NCI-H128 (cell line): ENCODE data around the gene HIP1R.

Experiments
- DNase-seq: peaks from one replicate; lab custom pipeline; 2025; ENCODE audit not compliant: unreplicated experiment; lab: John Stamatoyannopoulos, UW

Gene HIP1R

DNA sequence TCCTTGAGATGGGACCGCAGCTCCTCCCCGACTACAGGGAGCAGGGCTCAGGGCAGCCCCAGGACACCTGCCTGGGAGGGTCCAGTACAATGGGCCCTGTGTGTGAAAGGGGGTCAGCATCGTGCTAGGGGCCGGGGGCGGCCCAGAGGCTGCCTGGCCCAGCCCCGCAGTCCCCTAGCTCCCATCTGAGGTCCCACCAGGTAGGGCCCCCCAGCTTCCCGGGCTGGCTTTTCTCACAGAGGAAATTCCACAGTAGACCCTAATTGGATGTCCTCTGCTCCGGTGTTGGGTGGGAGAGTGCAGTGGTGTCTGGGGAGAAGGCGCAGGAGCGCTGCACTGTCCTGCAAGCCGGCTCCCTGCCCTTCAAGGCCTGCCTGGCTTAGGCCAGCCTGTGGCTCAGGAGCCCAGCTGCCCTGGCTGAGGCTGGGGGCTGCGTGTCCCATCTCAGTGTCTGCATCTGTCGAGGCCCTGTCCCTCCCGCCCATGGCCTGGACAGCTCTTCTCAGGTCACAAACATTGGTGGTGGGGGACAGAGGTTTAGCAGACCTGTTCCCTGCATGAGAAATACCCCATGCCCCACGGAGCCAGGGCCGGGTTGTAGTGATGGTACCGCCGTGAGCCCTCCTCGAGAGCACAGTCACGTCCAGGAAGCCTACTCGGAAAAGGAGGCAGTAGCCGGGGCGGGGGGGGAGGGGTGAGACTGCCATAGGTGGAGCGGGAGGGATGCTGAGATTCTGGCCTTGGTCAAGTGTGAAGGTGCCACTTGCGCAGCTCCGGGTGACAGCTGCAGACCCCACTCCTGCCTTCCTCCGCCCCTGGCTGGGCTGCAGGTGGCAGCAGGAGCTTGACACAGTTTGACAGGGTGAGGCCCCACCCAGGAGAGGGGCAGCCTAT is 11.6 kb downstream of the HIP1R start:
- no peak for DNase-seq

DNA sequence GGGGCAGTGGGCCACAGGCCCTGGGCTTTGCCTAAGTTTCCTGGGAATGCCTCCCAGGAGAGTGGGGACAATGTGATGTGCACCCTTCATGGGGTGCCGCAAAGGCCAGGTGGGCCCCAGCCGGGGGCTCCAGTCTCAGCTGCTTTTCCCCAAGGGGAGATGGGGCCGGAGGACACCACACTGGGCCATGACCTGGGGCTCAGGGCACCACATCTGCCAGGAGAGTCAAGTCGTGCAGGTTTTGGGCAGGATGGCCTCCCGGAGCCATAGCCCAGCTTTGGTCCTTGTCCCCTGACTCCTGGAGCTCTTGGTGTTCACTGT is 12.2 kb downstream of the HIP1R start:
- no peak for DNase-seq

DNA sequence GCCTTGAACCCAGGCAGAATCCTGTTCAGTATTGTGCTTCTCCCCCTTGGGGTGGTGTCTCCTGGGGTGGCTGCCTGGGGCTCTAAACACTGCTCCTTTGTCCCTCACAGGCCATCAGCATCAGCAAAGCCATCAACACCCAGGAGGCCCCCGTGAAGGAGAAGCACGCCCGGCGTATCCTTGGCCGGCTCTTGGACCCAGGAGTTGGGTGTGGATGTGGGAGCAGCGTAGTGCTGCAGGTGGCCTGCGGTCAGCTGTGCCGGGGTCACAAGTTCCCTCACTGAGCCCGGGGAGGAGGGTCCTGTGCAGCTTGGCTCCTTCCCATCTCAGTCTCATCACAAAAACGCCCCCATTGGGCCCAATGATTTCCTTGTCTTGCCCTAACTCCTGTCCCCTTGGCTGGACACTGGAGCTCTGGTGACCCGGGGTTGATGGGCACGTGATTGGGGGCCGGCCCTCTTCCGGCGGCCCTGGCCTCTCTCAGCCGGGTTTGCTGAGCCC is 12.7 kb downstream of the HIP1R start:
- DNase-seq = no peak

DNA sequence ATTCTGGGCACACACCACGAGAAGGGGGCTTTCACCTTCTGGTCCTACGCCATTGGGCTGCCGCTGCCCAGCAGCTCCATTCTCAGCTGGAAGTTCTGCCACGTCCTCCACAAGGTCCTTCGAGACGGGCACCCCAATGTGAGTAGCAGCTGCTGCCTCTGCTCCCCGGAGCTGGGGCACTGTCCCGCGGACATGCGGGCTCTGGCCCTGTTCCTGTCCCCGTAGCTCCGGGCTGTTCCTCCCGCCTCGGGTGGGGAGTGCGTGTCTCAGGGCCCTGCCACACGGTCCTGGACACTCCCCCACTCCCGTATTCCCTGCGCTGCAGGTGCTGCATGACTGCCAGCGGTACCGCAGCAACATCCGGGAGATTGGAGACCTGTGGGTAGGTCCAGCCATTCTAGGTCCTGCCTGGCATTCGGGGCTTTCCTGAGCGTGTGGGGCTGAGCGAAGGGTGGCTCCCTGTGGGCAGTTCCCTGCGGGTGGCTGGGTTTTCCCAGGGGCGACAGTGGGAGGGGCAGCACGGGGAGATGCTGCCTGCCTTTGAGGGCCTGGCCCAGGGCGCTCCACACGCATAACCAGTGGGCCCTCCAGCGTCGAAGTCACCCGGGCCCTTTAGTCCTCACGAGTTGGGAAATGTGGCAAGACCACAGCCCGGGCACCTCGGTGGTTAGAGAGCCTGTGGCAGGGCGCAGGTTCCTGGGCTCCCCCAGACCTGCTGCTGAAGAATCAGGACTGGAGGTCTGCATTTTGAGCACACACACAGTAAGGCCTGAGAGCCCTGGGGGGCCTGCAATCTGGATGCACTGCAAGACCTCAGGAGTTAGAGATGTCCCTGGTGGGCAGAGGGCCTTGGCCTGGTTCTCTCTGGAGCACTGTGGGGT is 13.5 kb downstream of the HIP1R start:
- no peak for DNase-seq

DNA sequence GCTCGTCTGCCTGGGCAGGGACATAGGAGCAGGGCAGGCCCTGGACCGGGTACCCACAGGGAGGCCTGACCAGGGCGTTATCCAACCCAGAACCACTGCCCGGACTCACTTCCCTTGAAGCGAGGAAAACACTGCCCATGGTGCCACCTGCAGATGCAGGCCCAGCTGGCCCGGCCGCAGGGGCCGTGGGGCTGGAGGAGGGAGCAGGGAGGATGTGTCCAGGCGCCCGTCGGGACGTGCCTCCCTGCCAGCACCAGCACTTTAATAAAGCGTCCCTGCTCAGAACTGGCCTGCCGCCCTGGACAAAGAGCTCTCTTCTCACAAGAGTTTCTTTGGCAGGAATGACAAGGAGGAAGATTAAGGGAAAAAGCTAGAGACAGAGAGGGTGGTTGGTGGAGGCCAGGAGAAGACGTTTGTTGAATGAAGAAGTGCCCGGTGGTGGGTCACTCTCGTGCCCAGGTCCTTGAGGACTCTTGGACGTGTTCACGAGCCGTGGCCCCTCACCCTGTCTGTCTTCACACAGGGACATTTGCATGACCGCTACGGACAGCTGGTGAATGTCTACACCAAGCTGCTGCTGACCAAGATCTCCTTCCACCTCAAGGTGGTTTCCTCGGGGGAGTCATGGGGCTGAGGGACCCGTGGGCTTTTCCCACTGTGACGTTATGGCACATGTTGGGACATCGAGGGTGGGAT is 14.2 kb downstream of the HIP1R start:
- no peak for DNase-seq

DNA sequence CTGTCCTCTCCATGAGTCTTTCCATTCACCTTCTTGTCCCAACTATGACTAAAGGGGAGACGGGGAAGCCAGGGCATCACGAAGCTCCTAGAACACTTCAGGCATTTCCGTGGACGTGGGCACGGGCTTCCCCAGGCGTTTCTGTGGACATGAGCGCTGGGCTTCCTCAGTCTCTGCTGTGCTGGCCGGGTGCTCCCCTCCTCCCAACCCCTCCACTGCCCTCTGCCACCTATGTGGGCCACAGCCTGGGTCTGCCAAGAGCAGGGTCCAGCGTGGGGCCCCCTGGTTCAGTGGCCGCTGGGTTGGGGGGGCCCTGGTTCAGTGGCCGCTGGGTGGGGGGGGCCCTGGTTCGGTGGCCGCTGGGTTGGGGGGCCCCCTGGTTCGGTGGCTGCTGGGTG is 14.8 kb downstream of the HIP1R start:
- no peak for DNase-seq

DNA sequence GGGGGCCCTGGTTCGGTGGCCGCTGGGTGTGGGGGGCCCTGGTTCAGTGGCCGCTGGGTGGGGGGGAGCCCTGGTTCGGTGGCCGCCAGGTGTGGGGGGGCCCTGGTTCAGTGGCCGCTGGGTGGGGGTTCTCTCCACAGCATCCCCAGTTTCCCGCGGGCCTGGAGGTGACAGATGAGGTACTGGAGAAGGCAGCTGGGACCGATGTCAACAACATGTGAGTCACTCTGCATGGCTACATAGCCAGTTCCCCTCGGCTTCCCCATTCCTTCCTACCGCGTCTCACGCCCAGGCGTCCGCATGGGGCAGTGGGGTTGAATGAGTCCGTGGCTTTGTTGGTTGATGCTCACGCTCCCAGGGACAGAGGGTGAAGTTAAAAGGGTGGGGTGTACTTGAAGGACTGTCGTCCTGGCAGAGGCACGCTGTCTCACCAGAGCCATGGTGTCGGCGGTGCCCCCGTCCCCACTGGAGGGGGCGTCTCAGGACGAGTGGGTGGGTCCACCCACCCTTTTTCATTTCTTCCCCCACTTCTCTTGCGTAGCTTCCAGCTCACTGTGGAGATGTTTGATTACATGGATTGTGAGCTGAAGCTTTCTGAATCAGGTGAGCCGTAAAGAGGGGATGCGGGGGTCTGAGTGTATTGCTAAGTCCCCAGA is 15.6 kb downstream of the HIP1R start:
- no peak for DNase-seq

DNA sequence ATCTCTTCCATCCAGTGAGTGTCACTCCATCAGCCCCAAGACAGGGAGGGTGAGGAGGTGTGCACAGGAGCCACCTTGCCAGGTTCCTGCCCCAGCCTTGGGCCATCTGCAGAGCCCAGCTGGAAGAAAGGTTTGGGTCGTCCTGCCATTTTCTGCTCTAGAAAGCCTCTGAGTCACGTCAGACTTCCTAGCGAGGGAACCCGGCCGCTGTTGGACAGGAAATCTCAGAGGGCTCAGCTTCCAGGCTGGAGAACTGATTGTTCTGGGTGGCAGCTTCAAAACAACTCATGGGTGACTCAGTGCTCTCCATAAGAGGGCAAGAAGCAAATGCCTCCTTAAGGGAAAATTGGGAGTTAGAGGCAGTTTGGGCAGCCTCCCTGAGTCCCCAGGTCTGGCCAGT is 16.6 kb downstream of the HIP1R start:
- DNase-seq = no peak

DNA sequence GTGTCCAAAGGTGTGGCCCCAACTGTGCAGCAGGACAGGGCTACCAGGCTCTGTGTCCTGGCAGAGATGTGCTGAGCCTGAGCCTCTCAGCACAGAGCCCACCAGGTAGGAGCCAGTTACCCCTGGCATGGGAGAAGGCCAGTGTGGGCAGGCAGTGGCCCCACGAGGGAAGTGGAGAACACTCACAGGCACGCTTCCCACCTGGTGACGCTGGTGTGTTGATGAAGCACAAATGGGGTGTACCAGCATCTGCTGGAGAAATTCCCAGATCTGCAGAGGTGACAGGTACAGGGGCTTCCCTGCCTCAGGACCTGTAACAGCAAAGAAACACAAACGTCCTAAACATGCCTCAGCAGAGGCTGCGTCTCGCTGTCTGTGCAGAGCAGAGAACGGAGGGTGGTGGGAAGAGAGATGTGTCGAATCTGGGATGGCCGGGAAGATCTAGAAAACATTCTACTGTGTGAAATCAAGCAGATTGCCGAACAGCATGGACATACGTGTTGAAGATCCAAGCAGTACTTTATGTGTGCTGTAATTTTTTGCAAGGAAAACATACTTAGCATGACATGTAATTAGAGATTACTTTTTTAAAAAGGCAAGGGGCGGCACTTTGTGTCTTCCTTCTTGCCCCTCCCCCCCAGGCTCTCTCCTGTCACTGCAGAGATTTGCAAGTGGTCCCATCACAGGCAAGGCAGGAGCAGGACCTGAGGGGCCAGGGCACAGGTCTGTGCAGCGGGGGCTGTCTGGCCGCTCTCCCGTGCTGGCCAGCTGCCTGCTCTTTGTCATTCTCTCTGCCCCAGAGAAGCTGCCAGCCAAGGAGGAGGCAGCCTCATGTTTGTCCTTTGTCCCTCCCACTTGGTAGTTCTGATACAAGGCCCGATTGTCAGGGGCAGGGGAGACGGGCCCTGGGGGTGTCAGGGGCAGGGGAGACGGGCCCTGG is 17.3 kb downstream of the HIP1R start:
- DNase-seq = no peak

DNA sequence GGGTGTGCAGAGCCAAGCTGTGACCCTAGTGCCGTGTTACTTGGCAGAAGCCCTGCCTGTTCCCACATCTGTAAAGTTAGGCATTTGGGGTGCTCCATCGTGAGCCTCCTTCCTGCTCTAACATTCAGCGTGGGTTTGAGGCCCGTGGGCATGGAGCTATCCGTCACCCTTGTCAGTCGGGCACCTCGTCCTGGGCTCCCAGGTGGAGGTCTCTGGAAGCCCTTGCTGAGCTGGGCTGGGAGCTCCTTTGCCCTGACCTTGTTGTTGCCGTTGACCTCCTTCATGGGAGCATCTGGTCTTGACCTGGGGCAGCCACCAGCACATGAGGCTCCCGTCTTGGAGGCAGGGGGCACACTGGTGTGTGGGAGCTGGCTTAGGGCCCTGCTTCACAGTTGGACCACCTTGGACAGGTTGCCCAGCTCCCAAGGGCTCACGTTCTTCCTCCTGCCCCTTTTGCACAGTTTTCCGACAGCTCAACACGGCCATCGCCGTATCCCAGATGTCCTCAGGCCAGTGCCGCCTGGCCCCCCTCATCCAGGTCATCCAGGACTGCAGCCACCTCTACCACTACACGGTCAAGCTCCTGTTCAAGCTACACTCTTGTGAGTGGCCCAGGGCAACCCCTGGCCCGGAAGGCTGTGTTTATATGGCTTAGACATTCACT is 18.5 kb downstream of the HIP1R start:
- DNase-seq = no peak

DNA sequence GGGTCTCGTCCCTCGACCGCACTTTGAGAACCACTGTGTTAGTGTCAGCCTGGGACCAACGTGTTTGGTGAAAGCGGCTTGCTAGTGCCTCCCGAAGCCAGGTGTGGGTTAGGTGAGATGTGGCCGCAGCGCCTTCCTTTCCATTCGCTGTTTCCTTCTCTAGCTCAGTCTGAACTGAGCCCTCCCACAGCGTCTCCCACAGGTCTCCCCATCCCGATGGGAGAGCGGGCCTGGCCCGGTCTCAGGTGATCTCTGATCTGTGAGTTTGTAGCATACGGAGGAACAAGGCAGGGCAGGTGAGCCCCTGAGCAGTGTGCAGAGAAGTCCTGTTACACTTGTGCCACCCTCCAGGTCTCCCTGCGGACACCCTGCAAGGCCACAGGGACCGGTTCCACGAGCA is 19.3 kb downstream of the HIP1R start:
- no peak for DNase-seq

DNA sequence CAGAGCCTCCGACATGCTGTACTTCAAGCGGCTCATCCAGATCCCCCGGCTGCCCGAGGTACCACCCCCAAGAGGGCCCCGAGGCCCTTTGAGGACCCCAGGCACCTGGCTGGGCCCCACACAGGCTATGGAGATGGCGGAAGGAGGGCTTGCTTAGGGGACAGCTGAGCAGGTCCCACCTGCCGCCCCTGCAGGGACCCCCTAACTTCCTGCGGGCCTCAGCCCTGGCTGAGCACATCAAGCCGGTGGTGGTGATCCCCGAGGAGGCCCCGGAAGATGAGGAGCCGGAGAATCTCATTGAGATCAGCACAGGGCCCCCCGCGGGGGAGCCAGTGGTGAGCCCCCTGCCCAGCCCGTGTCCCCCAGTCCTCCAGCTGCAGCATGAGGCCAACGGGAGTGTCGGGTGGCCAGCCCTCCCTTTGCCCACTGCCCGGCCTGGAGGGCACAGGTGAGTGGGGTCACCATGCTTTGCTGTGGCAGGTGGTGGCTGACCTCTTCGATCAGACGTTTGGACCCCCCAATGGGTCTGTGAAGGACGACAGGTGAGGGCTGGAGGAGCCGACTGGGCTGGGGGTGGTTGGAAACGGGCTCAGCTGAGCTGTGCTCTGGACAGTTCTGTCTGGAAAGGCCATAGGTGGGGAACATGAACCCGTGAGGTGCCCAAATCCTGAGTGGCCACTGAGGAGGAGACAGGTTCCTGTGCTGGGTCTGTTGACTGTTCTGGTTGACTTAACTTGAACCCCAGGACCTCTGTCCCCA is 20.0 kb downstream of the HIP1R start:
- no peak for DNase-seq

DNA sequence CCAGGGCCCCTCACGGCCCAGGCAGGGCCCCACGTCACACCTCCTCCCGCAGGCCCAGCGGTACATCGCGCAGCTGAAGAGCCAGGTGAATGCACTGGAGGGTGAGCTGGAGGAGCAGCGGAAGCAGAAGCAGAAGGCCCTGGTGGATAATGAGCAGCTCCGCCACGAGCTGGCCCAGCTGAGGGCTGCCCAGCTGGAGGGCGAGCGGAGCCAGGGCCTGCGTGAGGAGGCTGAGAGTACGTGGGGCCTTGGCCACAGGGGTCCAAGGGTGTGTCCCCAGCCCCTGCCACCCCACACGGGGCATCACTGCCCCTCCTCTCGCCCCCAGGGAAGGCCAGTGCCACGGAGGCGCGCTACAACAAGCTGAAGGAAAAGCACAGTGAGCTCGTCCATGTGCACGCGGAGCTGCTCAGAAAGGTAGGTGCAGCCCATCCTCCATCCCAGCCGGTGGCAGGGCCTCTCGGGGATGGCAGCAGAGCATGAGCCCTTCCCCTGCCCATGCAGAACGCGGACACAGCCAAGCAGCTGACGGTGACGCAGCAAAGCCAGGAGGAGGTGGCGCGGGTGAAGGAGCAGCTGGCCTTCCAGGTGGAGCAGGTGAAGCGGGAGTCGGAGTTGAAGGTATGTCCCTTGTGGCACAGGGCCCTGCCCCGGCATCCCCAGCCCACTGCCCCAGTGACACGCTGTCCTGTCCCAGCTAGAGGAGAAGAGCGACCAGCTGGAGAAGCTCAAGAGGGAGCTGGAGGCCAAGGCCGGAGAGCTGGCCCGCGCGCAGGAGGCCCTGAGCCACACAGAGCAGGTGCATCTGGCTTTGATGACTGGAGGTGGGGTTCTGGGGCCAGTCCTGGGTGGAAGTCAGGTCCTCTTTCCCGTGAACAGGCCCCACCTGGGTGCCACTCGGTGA is 20.9 kb downstream of the HIP1R start:
- no peak for DNase-seq

DNA sequence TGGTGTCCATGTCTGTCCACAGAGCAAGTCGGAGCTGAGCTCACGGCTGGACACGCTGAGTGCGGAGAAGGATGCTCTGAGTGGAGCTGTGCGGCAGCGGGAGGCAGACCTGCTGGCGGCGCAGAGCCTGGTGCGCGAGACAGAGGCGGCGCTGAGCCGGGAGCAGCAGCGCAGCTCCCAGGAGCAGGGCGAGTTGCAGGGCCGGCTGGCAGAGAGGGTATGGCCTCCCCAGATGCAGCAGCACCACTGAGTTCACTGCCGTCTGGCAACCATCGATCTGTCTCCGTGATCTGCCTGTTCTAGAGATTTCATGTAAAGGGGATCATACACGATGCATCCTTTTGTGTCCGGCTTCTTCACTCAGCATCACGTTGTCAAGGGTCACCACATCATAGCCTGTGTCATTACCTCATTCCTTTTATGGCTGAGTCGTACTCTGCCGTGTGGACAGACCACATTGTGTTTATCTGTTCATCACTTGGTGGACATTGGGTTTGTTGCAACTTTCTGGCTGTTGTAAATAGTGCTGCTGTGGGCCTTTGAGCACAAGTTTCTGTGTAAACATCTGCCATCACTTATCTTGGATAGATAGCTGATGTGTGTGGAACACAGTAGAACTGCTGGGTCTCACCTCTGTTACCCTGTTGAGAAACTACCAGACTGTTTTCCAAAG is 21.9 kb downstream of the HIP1R start:
- no peak for DNase-seq

DNA sequence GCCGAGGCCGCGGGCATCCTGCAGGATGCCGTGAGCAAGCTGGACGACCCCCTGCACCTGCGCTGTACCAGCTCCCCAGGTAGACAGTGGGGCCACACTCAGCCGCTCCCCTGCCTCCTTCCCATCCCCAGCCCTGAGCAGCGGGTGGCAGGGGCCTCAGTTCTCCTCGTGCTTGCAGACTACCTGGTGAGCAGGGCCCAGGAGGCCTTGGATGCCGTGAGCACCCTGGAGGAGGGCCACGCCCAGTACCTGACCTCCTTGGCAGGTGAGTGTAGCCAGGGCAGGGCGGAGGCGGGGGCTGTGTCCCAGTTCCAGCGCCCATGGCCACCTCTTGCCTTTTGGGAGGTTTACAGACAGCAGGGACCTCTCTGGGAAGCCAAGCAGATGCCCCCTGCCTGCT is 22.9 kb downstream of the HIP1R start:
- DNase-seq = no peak

DNA sequence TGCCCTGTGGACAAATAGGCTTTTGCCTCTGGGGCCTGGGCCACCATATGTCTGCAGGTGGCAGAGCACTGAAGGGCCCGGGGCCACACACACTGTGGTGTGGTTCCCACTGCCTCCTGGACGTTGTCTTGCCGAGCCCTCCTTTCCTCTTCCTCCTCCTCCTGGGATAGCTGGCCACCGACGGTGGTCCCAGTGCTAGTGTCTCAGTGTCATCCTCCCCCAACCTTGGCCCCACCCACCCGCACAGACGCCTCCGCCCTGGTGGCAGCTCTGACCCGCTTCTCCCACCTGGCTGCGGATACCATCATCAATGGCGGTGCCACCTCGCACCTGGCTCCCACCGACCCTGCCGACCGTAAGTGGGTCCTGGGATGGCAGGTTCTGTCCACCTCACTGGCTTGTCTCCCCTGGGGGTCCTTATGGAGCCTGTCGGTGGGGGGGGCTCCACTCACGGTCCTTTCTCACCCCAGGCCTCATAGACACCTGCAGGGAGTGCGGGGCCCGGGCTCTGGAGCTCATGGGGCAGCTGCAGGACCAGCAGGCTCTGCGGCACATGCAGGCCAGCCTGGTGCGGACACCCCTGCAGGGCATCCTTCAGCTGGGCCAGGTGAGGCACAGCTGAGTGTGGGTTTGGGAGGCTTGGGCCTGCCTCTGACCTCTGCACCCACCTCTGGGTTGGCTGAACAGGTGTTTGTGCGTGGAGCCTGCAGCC is 23.5 kb downstream of the HIP1R start:
- DNase-seq = no peak
